Liver (tissue), 9 donors: ENCODE measurements around the gene KIF5A. TPM values are rescaled to one million over a fixed set of nuclear protein-coding genes. Genes with fewer than 3 reads are reported as not detected.

ENCODE experiments used
- DNase-seq: peaks from one replicate; pipeline ENCODE4 v3.0.0-alpha.2; 2017; ENCODE audit warnings: low spot score
- H3K27ac ChIP-seq, 2 donors: one replicate each; pipeline ENCODE4 v1.7.0; 2013; ENCODE audit warnings: inconsistent platforms in 2 of 2, low read length in 2 of 2, control low read depth in 1 of 2, low read depth in 1 of 2, mild to moderate bottlenecking in 1 of 2
- H3K27me3 ChIP-seq, 4 donors: one replicate each; pipeline versions ENCODE4 v1.6.1 to v1.7.0; 2013; ENCODE audit warnings: low read length in 3 of 4, inconsistent platforms in 1 of 4, mild to moderate bottlenecking in 1 of 4, moderate library complexity in 1 of 4; ENCODE audit not compliant: control insufficient read depth in 4 of 4, insufficient read depth in 4 of 4
- H3K36me3 ChIP-seq, 4 donors: one replicate each; pipeline versions ENCODE4 v1.6.1 to v1.7.0; 2013; ENCODE audit warnings: low read length in 3 of 4, mild to moderate bottlenecking in 3 of 4, low read depth in 1 of 4, moderate library complexity in 1 of 4; ENCODE audit not compliant: control insufficient read depth in 4 of 4, insufficient read depth in 3 of 4
- H3K4me1 ChIP-seq, 4 donors: one replicate each; pipeline versions ENCODE4 v1.6.1 to v1.7.0; 2013; ENCODE audit warnings: low read length in 3 of 4, mild to moderate bottlenecking in 3 of 4, moderate library complexity in 1 of 4; ENCODE audit not compliant: control insufficient read depth in 4 of 4, insufficient read depth in 4 of 4
- H3K4me3 ChIP-seq, 3 donors: one replicate each; pipeline versions ENCODE4 v1.6.1 to v1.7.0; 2013; ENCODE audit warnings: low read length in 3 of 3, control low read depth in 1 of 3, low read depth in 1 of 3, mild to moderate bottlenecking in 1 of 3
- H3K9ac ChIP-seq, 2 donors: one replicate each; pipeline ENCODE4 v1.7.0; 2013; ENCODE audit warnings: low read length in 2 of 2, mild to moderate bottlenecking in 2 of 2, moderate library complexity in 2 of 2, control low read depth in 1 of 2, low read depth in 1 of 2
- H3K9me3 ChIP-seq, 4 donors: one replicate each; pipeline versions ENCODE4 v1.6.1 to v1.7.0; 2013; ENCODE audit warnings: low read length in 3 of 4; ENCODE audit not compliant: control insufficient read depth in 4 of 4
- EGR1 ChIP-seq, 2 donors: IDR thresholded peaks; 2 replicates each; pipeline ENCODE4 v1.6.1; 2016 to 2018; ENCODE audit warnings: antibody characterized with exemption in 2 of 2, low read depth in 2 of 2
- FOXA1 ChIP-seq: IDR thresholded peaks from 2 replicates; pipeline ENCODE4 v1.6.1; 2016; ENCODE audit warnings: antibody characterized with exemption
- FOXA2 ChIP-seq: IDR thresholded peaks from 2 replicates; pipeline ENCODE4 v1.6.1; 2016; ENCODE audit warnings: antibody characterized with exemption
- GABPA ChIP-seq, 2 donors: IDR thresholded peaks in 1 of 2; conservative IDR thresholded peaks in 1 of 2; 2 replicates each; pipeline ENCODE4 v1.6.1; 2016; ENCODE audit warnings: antibody characterized with exemption in 2 of 2, mild to moderate bottlenecking in 1 of 2, moderate library complexity in 1 of 2
- HNF4A ChIP-seq, 2 donors: conservative IDR thresholded peaks; 2 replicates each; pipeline ENCODE4 v1.6.1; 2016; ENCODE audit warnings: antibody characterized with exemption in 2 of 2, mild to moderate bottlenecking in 2 of 2
- HNF4G ChIP-seq: IDR thresholded peaks from 2 replicates; pipeline ENCODE4 v1.6.1; 2016; ENCODE audit warnings: antibody characterized with exemption
- JUND ChIP-seq, 2 donors: IDR thresholded peaks; 2 replicates each; pipeline ENCODE4 v1.6.1; 2016; ENCODE audit warnings: antibody characterized with exemption in 2 of 2
- NR2F2 ChIP-seq: IDR thresholded peaks from 2 replicates; pipeline ENCODE4 v1.6.1; 2016; ENCODE audit warnings: antibody characterized with exemption
- RAD21 ChIP-seq, 2 donors: IDR thresholded peaks; 2 replicates each; pipeline ENCODE4 v1.6.1; 2016; ENCODE audit warnings: antibody characterized with exemption in 2 of 2, mild to moderate bottlenecking in 2 of 2
- RXRA ChIP-seq, 2 donors: IDR thresholded peaks; 2 replicates each; pipeline ENCODE4 v1.6.1; 2017 to 2018; ENCODE audit warnings: antibody characterized with exemption in 2 of 2, mild to moderate bottlenecking in 1 of 2
- SP1 ChIP-seq: IDR thresholded peaks from 2 replicates; pipeline ENCODE4 v1.6.1; 2018; ENCODE audit warnings: antibody characterized with exemption, mild to moderate bottlenecking
- TAF1 ChIP-seq: conservative IDR thresholded peaks from 2 replicates; pipeline ENCODE4 v1.6.1; 2016; ENCODE audit warnings: antibody characterized with exemption, mild to moderate bottlenecking
- YY1 ChIP-seq: IDR thresholded peaks from 2 replicates; pipeline ENCODE4 v1.6.1; 2016; ENCODE audit warnings: antibody characterized with exemption, mild to moderate bottlenecking
- WGBS: extraction: QIAGEN DNeasy Blood & Tissue Kit; methylation state at CpG from one replicate; pipeline ENCODE4 v1.1.7; 2013; 5-methylcytosine and 5-hydroxymethylcytosine counted together
- polyA plus RNA-seq, 2 donors: library from polyadenylated mRNA; stranded (reverse) in 1 of 2; unstranded in 1 of 2; fragments of 200-250 nt in 1 of 2; fragments of >200 nt in 1 of 2; fragmentation: Nextera tagmentation in 1 of 2; extraction: Ambion mirVana in 1 of 2; gene quantifications; one replicate each; pipeline versions ENCODE4 v1.2.1 to v1.2.3, GENCODE V29; 2013 to 2015
- total RNA-seq, 2 donors: library from RNA; depleted of rRNA; stranded (reverse); fragments of >200 nt; gene quantifications; one replicate each; pipeline ENCODE4 v1.2.3, GENCODE V29; 2014
- TF ChIP-seq, protein P1 (sequence below): IDR thresholded peaks from 2 replicates; pipeline ENCODE4 v1.6.1; 2016; ENCODE audit warnings: antibody characterized with exemption
- TF ChIP-seq, protein P2 (sequence below): fragments of 150-350 bp; IDR thresholded peaks from 2 replicates; pipeline ENCODE4 v1.5.1; 2017; ENCODE audit warnings: improper control_type of control experiment, low read depth, low read length; ENCODE audit not compliant: missing input control
- TF ChIP-seq, protein P3 (sequence below): IDR thresholded peaks from 2 replicates; pipeline ENCODE4 v1.6.1; 2016; ENCODE audit warnings: antibody characterized with exemption
- TF ChIP-seq, protein P4 (sequence below): IDR thresholded peaks from 2 replicates; pipeline ENCODE4 v1.6.1; 2016; ENCODE audit warnings: antibody characterized with exemption
- TF ChIP-seq, protein P5 (sequence below): IDR thresholded peaks from 2 replicates; pipeline ENCODE4 v1.6.1; 2016; ENCODE audit warnings: antibody characterized with exemption, mild to moderate bottlenecking
- donor health status: healthy.
- donor health status: healthy.
- donor health status: healthy.
- donor health status: healthy.
- donor health status: healthy.

KIF5A gene
- total and polyA plus RNA-seq, 4 donors, result 0.01 to 0.42 TPM; not detected in 2

DNA sequence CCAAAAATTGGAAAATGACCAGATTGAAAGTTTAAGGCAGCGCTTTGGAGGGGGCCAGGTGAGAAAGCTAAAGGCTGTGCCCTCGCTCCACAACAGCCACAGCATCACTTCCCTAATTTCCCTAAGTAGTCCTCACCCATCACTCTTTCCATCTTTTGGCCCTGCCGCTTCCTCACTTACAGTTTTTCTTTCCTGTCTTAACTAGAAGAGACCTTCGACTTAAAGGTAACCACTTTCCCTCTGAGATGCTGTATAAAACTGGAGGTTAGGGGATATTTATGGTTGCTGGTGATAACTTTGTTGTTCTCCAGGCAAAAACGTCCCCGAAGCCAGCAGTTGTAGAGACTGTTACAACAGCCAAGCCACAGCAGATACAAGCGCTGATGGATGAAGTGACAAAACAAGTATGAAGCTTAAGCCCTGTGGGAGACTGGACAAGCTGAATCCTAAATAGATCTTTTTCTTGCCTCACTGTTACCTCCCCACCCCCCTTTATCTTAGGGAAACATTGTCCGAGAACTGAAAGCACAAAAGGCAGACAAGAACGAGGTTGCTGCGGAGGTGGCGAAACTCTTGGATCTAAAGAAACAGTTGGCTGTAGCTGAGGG is 33.8 kb upstream of the KIF5A start:
- Histone ChIP-seq H3K9me3 (no peaks in the 10 kb centered on the region), H3K36me3 (peaks cover 5 to 57% (median 49%) of the 10 kb centered on the region in 4 donors), H3K9ac (no peak overlapping the region), H3K27me3 (no peaks in the 10 kb centered on the region), H3K27ac (no peak overlapping the region), H3K4me3 (no peak overlapping the region), H3K4me1 (peaks cover 1 to 26% (median 13%) of the 10 kb centered on the region in 4 donors)
- no peak for DNase-seq
- WGBS, result 87% methylated on average over 11 of the region's 11 CpGs
- TF ChIP-seq YY1 (no peak), FOXA1 (no peak), FOXA2 (no peak), HNF4A (conservative IDR thresholded peaks at IDR 0.05) (no peak), RAD21 (IDR thresholded peaks at IDR 0.05) (no peak), NR2F2 (no peak), JUND (IDR thresholded peaks at IDR 0.05) (no peak), HNF4G (no peak), SP1 (no peak), GABPA (IDR thresholded peaks at IDR 0.05 in 1 of 2, conservative IDR thresholded peaks at IDR 0.05 in 1 of 2) (no peak), EGR1 (IDR thresholded peaks at IDR 0.05; ENCODE audit: low read depth in 2 of 2) (no peak), TAF1 (no peak), RXRA (IDR thresholded peaks at IDR 0.05) (no peak)
- TF ChIP-seq, protein P1, sequence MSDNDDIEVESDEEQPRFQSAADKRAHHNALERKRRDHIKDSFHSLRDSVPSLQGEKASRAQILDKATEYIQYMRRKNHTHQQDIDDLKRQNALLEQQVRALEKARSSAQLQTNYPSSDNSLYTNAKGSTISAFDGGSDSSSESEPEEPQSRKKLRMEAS, result no peak
- TF ChIP-seq, protein P2, sequence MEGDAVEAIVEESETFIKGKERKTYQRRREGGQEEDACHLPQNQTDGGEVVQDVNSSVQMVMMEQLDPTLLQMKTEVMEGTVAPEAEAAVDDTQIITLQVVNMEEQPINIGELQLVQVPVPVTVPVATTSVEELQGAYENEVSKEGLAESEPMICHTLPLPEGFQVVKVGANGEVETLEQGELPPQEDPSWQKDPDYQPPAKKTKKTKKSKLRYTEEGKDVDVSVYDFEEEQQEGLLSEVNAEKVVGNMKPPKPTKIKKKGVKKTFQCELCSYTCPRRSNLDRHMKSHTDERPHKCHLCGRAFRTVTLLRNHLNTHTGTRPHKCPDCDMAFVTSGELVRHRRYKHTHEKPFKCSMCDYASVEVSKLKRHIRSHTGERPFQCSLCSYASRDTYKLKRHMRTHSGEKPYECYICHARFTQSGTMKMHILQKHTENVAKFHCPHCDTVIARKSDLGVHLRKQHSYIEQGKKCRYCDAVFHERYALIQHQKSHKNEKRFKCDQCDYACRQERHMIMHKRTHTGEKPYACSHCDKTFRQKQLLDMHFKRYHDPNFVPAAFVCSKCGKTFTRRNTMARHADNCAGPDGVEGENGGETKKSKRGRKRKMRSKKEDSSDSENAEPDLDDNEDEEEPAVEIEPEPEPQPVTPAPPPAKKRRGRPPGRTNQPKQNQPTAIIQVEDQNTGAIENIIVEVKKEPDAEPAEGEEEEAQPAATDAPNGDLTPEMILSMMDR, result no peak
- TF ChIP-seq, protein P3, sequence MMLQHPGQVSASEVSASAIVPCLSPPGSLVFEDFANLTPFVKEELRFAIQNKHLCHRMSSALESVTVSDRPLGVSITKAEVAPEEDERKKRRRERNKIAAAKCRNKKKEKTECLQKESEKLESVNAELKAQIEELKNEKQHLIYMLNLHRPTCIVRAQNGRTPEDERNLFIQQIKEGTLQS, result no peak
- TF ChIP-seq, protein P4, sequence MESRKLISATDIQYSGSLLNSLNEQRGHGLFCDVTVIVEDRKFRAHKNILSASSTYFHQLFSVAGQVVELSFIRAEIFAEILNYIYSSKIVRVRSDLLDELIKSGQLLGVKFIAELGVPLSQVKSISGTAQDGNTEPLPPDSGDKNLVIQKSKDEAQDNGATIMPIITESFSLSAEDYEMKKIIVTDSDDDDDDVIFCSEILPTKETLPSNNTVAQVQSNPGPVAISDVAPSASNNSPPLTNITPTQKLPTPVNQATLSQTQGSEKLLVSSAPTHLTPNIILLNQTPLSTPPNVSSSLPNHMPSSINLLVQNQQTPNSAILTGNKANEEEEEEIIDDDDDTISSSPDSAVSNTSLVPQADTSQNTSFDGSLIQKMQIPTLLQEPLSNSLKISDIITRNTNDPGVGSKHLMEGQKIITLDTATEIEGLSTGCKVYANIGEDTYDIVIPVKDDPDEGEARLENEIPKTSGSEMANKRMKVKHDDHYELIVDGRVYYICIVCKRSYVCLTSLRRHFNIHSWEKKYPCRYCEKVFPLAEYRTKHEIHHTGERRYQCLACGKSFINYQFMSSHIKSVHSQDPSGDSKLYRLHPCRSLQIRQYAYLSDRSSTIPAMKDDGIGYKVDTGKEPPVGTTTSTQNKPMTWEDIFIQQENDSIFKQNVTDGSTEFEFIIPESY, result no peak
- TF ChIP-seq, protein P5, sequence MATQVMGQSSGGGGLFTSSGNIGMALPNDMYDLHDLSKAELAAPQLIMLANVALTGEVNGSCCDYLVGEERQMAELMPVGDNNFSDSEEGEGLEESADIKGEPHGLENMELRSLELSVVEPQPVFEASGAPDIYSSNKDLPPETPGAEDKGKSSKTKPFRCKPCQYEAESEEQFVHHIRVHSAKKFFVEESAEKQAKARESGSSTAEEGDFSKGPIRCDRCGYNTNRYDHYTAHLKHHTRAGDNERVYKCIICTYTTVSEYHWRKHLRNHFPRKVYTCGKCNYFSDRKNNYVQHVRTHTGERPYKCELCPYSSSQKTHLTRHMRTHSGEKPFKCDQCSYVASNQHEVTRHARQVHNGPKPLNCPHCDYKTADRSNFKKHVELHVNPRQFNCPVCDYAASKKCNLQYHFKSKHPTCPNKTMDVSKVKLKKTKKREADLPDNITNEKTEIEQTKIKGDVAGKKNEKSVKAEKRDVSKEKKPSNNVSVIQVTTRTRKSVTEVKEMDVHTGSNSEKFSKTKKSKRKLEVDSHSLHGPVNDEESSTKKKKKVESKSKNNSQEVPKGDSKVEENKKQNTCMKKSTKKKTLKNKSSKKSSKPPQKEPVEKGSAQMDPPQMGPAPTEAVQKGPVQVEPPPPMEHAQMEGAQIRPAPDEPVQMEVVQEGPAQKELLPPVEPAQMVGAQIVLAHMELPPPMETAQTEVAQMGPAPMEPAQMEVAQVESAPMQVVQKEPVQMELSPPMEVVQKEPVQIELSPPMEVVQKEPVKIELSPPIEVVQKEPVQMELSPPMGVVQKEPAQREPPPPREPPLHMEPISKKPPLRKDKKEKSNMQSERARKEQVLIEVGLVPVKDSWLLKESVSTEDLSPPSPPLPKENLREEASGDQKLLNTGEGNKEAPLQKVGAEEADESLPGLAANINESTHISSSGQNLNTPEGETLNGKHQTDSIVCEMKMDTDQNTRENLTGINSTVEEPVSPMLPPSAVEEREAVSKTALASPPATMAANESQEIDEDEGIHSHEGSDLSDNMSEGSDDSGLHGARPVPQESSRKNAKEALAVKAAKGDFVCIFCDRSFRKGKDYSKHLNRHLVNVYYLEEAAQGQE, result no peak
